WTC11 (cell line): ENCODE measurements around the gene SLC25A24. TPM values are rescaled to one million over a fixed set of nuclear protein-coding genes. Genes with fewer than 3 reads are reported as not detected.
"Not testable (repeated sequence)": the region's sequence is repeated elsewhere in the genome, so short reads cannot be mapped to it uniquely, and the experiment has no call there.

Experiments
- ATAC-seq: fragments of 200-7000 bp; cut with Tn5 transposase; 2 replicates; pipeline ENCODE4 v1.10.0; 2021; ENCODE audit warnings: mild to moderate bottlenecking, moderate library complexity
- CTCF ChIA-PET: fragments of 300-600 bp; sonication (Branson Sonifier 250); formaldehyde crosslinking; loops from one replicate; lab custom pipeline; 2021; ENCODE audit warnings: antibody characterized with exemption; lab: Charles Lee
- POLR2A ChIA-PET: fragments of 350-600 bp; sonication (Branson Sonifier 250); formaldehyde crosslinking; loops from one replicate; lab custom pipeline; 2021; ENCODE audit warnings: antibody characterized with exemption; lab: Charles Lee
- DNase-seq: peaks from one replicate; pipeline ENCODE4 v3.0.0; 2021; ENCODE audit warnings: low spot score
- H3K27ac Mint-ChIP-seq: 2 replicates; pipeline ENCODE4 v1.8.0; 2021; ENCODE audit warnings: mixed read lengths
- H3K27me3 Mint-ChIP-seq: 2 replicates; pipeline ENCODE4 v1.8.0; 2021; ENCODE audit warnings: low read depth, mild to moderate bottlenecking, moderate library complexity, mixed read lengths
- H3K36me3 Mint-ChIP-seq: 2 replicates; pipeline ENCODE4 v1.8.0; 2021; ENCODE audit warnings: mixed read lengths
- H3K4me1 Mint-ChIP-seq: 2 replicates; pipeline ENCODE4 v1.8.0; 2022; ENCODE audit warnings: mixed read lengths
- H3K4me3 Mint-ChIP-seq: 2 replicates; pipeline ENCODE4 v1.8.0; 2021; ENCODE audit warnings: mild to moderate bottlenecking, moderate library complexity, mixed read lengths
- H3K9me3 Mint-ChIP-seq: 2 replicates; pipeline ENCODE4 v1.8.0; 2021; ENCODE audit warnings: mixed read lengths
- EMX1 ChIP-seq: fragments of 250-450 bp; sonication (Bioruptor Pico); IDR thresholded peaks from 2 replicates; pipeline ENCODE4 v1.8.0; 2021; ENCODE audit warnings: mild to moderate bottlenecking
- ETV6 ChIP-seq: sonication (generic); formaldehyde crosslinking; IDR thresholded peaks from 2 replicates; pipeline ENCODE4 v1.8.1; 2022; ENCODE audit warnings: mild to moderate bottlenecking, missing genetic modification reagents
- HMGA2 ChIP-seq: fragments of 250-450 bp; sonication (Bioruptor Pico); IDR thresholded peaks from 2 replicates; pipeline ENCODE4 v1.4.0; 2021; ENCODE audit warnings: mild to moderate bottlenecking, moderate library complexity
- JUN ChIP-seq: sonication (generic); formaldehyde crosslinking; IDR thresholded peaks from 2 replicates; pipeline ENCODE4 v1.8.0; 2023; ENCODE audit warnings: mild to moderate bottlenecking, missing genetic modification reagents
- MYBL2 ChIP-seq: sonication (generic); formaldehyde crosslinking; IDR thresholded peaks from 2 replicates; pipeline ENCODE4 v1.8.1; 2023; ENCODE audit warnings: mild to moderate bottlenecking, moderate library complexity, missing genetic modification reagents
- NFE2L1 ChIP-seq: sonication (generic); formaldehyde crosslinking; IDR thresholded peaks from 2 replicates; pipeline ENCODE4 v1.8.1; 2023; ENCODE audit warnings: missing genetic modification reagents
- NR1H2 ChIP-seq: sonication (generic); formaldehyde crosslinking; IDR thresholded peaks from 2 replicates; pipeline ENCODE4 v1.9.0; 2021; ENCODE audit warnings: mild to moderate bottlenecking, moderate library complexity, missing genetic modification reagents
- OVOL2 ChIP-seq: fragments of 250-450 bp; sonication (Bioruptor Pico); IDR thresholded peaks from 2 replicates; pipeline ENCODE4 v1.9.0; 2021; ENCODE audit warnings: mild to moderate bottlenecking, borderline replicate concordance
- SP1 ChIP-seq: sonication (generic); formaldehyde crosslinking; conservative IDR thresholded peaks from 2 replicates; pipeline ENCODE4 v1.8.1; 2022; ENCODE audit warnings: missing genetic modification reagents
- TEAD4 ChIP-seq: sonication (generic); formaldehyde crosslinking; IDR thresholded peaks from 2 replicates; pipeline ENCODE4 v1.8.0; 2022; ENCODE audit warnings: mild to moderate bottlenecking, missing genetic modification reagents
- ZNF138 ChIP-seq: sonication (generic); formaldehyde crosslinking; conservative IDR thresholded peaks from 2 replicates; pipeline ENCODE4 v1.8.1; 2022; ENCODE audit warnings: mild to moderate bottlenecking, moderate library complexity, missing genetic modification reagents
- ZNF396 ChIP-seq: fragments of 250-450 bp; sonication (Bioruptor Pico); IDR thresholded peaks from 2 replicates; pipeline ENCODE4 v1.8.0; 2021; ENCODE audit warnings: mild to moderate bottlenecking, moderate library complexity, borderline replicate concordance
- total RNA-seq: library from RNA; stranded (reverse); gene quantifications from 3 replicates; pipeline ENCODE4 v1.2.3, GENCODE V29; 2021
- TF ChIP-seq, protein P1 (sequence below): sonication (generic); formaldehyde crosslinking; IDR thresholded peaks from 2 replicates; pipeline ENCODE4 v1.8.1; 2022; ENCODE audit warnings: low read depth, missing genetic modification reagents, borderline replicate concordance
- TF ChIP-seq, protein P2 (sequence below): sonication (generic); formaldehyde crosslinking; IDR thresholded peaks from 2 replicates; pipeline ENCODE4 v1.8.0; 2022; ENCODE audit warnings: mild to moderate bottlenecking, missing genetic modification reagents
- TF ChIP-seq, protein P3 (sequence below): fragments of 250-450 bp; sonication (Bioruptor Pico); IDR thresholded peaks from 2 replicates; pipeline ENCODE4 v1.9.0; 2021; ENCODE audit warnings: moderate library complexity, mild to moderate bottlenecking, inconsistent platforms, borderline replicate concordance
- TF ChIP-seq, protein P4 (sequence below): fragments of 250-450 bp; sonication (Bioruptor Pico); conservative IDR thresholded peaks from 2 replicates; pipeline ENCODE4 v1.9.0; 2021; ENCODE audit warnings: mild to moderate bottlenecking
- TF ChIP-seq, protein P5 (sequence below): sonication (generic); formaldehyde crosslinking; IDR thresholded peaks from 2 replicates; pipeline ENCODE4 v1.8.0; 2022; ENCODE audit warnings: mild to moderate bottlenecking, missing genetic modification reagents

Gene SLC25A24
- total RNA-seq, 1 experiment from 2014 or later, result 39.1 TPM

DNA sequence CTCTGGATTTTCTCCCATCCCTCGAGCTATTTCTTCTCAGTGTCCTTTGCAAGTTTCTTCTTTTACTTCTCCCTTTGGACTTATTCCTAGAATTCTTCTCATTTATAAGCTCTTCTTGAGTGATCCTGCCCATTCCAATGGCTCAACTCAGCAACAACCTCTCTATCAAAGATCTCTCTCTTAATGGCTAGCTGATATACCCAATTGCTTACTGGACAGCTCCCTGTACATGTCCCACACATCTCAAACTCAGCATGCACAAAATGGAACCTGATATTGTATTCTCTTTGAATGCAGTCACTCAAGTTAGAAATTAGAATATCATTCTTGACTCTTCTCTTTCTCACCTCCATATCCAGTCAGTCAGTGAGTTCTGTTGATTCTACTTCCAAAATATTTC is 48.6 kb downstream of the SLC25A24 start (continued):
- TF ChIP-seq, protein P1, sequence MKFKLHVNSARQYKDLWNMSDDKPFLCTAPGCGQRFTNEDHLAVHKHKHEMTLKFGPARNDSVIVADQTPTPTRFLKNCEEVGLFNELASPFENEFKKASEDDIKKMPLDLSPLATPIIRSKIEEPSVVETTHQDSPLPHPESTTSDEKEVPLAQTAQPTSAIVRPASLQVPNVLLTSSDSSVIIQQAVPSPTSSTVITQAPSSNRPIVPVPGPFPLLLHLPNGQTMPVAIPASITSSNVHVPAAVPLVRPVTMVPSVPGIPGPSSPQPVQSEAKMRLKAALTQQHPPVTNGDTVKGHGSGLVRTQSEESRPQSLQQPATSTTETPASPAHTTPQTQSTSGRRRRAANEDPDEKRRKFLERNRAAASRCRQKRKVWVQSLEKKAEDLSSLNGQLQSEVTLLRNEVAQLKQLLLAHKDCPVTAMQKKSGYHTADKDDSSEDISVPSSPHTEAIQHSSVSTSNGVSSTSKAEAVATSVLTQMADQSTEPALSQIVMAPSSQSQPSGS (CRISPR knock-in tag), result no peak
- TF ChIP-seq, all 79 proteins: peak for 0

DNA sequence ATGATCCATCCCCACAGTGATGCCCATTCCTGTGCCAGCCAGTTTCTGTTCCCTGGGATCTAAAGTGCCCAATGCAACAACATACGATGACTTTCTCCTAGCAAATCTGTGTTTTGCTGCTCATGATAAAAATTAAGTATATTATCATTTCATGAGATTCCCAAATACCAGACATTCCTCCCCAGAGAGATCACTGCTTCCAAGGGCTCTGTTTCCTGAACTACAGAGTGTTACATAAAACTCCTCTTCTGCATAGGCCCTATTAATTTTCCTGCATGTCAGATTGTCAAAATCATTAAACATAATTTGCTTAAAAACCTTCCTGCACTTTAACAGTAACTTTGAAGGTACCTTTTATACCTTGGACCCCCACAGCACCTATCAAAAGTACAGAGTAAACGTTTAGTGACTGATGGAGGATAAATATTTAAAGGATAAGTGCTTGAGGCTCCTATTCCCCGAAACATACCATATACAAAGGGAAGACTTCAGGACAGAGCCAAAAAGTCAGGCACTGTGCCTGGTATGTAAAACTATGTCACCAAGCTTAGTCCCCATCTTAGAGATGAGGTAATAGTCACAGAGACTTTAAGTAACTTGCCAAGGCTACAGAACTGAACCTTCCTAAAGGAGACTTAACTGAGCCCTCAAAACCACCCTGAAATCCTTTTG is 50.2 kb downstream of the SLC25A24 start:
- H3K27ac Mint-ChIP-seq, result no peak overlapping the region
- ChIA-PET CTCF (no interaction called here), POLR2A (no interaction called here)
- DNase-seq (no peak), ATAC-seq (no peak)
- peaks cover 56% of the 10 kb centered on the region for H3K36me3 Mint-ChIP-seq
- H3K4me1 Mint-ChIP-seq, result no peaks in the 10 kb centered on the region
- TF ChIP-seq, protein P2, sequence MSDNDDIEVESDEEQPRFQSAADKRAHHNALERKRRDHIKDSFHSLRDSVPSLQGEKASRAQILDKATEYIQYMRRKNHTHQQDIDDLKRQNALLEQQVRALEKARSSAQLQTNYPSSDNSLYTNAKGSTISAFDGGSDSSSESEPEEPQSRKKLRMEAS (CRISPR knock-in tag), result no peak
- TF ChIP-seq TEAD4 (CRISPR knock-in tag) (no peak), ETV6 (CRISPR knock-in tag) (no peak), SP1 (no peak), ZNF396 (CRISPR knock-in tag) (no peak), MYBL2 (CRISPR knock-in tag) (no peak), NFE2L1 (CRISPR knock-in tag) (no peak), OVOL2 (no peak), NR1H2 (CRISPR knock-in tag) (no peak), HMGA2 (CRISPR knock-in tag) (no peak), JUN (no peak), EMX1 (CRISPR knock-in tag) (no peak), ZNF138 (CRISPR knock-in tag) (no peak)
- TF ChIP-seq, protein P3, sequence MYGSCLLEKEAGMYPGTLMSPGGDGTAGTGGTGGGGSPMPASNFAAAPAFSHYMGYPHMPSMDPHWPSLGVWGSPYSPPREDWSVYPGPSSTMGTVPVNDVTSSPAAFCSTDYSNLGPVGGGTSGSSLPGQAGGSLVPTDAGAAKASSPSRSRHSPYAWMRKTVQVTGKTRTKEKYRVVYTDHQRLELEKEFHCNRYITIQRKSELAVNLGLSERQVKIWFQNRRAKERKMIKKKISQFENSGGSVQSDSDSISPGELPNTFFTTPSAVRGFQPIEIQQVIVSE (CRISPR knock-in tag), result no peak
- TF ChIP-seq, protein P4, sequence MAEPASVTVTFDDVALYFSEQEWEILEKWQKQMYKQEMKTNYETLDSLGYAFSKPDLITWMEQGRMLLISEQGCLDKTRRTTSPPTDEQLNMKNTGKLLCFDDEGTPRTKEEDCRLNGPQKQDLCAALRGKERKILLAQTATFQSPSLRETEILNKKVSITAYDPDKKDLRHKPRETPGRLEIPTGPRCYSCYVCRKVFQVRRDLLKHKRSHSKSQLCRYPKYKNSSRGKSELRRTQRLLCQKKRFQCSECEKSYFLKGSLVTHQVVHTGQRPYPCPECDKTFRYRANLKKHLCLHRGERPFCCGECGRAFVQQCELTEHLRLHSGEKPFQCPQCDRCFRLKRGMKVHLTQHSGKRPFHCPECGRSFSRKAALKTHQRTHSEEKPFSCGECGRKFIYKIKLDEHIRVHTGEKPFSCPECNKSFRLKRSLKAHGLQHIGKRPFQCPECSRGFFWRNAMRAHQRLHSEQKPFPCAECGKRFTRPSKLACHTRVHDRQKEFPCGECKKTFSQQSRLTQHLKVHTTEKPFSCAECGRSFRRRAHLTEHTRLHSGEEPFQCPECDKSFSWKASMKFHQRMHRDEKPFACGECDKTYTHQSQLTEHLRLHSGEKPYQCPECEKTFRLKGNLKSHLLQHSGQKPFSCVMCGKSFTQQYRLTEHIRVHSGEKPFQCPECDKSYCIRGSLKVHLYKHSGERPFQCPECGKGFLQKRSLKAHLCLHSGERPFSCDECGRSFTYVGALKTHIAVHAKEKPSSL, result no peak
- TF ChIP-seq, protein P5, sequence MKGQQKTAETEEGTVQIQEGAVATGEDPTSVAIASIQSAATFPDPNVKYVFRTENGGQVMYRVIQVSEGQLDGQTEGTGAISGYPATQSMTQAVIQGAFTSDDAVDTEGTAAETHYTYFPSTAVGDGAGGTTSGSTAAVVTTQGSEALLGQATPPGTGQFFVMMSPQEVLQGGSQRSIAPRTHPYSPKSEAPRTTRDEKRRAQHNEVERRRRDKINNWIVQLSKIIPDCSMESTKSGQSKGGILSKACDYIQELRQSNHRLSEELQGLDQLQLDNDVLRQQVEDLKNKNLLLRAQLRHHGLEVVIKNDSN (CRISPR knock-in tag), result no peak
- H3K27me3 Mint-ChIP-seq, result no peaks in the 10 kb centered on the region
- H3K9me3 Mint-ChIP-seq, result peaks cover 21% of the 10 kb centered on the region
- no peak overlapping the region for H3K4me3 Mint-ChIP-seq

DNA sequence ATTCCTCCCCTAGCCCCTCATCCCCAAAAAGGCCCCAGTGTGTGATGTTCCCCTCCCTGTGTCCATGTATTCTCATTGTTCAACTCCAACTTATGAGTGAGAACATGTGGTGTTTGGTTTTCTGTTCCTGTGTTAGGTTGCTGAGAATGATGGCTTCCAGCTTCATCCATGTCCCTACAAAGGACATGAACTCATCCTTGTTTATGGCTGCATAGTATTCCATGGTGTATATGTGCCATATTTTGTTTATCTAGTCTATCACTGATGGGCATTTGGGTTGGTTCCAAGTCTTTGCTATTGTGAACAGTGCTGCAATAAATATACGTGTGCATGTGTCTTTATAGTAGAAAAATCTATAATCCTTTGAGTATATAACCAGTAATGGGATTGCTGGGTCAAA is 55.6 kb downstream of the SLC25A24 start:
- peaks cover 25% of the 10 kb centered on the region for H3K9me3 Mint-ChIP-seq
- H3K36me3 Mint-ChIP-seq, result peaks cover 68% of the 10 kb centered on the region

More for the DNA sequence above, 55.6 kb downstream of the SLC25A24 start:
- H3K4me3 Mint-ChIP-seq, ATAC-seq, H3K27ac Mint-ChIP-seq, DNase-seq, CTCF ChIA-PET, H3K27me3 Mint-ChIP-seq, H3K4me1 Mint-ChIP-seq, POLR2A ChIA-PET: not testable (repeated sequence)
